Activated CD4-positive, alpha-beta T cell treated with anti-CD3 and anti-CD28 coated beads, Interleukin-2, Interleukin-6, amounts not matched to agents 100 ng/mL and 50 ng/mL, durations not matched to agents 16 hours and 8 hours (primary cell): Measurements from ENCODE around the gene TSPAN33.
"Not testable (repeated sequence)": the region's sequence is repeated elsewhere in the genome, so short reads cannot be mapped to it uniquely, and the experiment has no call there.

ENCODE experiments used
- DNase-seq: peaks from one replicate; pipeline ENCODE4 v3.0.0-alpha.2; 2020

Gene TSPAN33

DNA sequence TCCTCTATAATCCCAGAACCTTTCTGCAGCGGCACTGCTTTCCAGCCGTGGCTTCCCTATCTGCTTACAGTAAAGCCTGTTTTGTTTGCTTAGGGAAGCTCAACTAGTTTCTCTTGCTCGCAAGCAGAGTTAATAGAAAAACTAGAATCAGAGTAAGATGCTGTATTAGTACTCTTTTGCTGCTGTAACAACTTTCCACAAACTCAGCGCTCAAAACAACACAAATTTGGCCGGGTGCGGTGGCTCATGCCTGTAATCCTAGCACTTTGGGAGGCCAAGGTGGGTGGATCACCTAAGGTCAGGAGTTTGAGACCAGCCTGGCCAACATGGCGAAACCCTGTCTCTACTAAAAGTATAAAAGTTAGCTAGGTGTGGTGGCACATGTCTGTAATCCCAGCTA, 29.4 kb downstream of the TSPAN33 start:
- DNase-seq = not testable (repeated sequence)

DNA sequence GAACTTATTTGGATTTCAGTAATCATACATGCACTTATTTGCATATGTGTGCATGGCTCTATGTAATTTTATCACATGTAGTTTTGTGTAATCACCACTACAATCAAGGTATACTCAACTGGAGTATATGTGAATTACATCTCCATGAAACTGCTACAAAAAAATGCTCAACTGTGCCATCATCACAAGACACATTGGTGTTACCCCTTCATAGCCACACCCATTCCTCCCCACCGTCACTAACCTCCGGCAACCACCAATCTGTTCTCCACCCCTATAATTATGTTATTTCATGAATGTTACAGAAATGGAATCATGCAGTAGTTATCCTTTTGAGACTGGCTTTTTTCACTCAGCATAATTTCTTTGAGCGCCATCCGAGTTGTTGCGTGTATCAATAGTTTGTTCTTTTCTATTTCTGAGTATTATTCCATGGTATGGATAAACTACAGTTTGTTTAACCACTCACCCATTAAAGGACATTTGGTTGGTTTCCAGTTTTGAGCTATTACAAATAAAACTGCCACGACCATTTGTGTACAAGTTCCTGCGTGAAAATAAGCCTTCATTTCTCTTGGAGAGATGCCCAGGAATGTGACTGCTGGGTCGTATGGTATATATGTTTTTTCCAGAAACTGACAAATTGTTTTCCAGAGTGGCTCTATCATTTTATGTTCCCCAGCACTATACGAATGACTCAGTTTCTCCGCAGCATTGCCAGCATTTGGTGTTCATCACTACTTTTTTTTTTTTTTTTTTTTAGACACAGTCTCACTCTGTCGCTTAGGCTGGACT, 32.6 kb downstream of the TSPAN33 start:
- no peak for DNase-seq

DNA sequence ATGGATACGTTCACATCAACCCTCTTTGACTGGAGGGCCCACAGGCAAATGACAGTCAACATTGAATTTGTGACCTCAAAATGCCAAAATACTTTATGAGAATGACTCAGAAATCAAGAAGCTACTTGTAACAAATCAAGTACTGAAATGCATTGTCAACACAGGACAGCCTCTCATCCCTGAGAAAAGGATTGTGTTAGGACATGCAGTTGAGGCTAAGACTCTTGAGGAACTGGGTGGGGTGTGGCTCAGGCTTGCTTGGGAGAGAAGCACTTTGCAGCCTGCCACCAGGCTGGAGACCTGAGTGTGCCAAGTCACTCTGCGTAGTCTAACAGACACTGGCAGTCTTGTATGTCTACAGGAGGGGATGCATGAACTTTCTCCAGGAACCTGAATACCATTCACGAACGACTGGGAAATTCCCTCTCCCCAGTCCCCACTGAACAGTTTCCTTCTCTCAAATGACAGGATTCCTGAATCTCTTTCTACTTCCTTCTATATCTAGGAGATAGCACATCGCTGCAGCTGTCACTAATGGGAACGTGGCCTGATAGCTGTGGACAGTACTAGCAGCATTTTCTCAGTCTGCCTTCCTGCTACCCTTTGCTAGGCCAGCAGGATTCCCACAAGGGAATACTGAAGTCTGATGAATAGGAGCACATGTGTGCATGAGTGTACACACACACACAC, 40.6 kb downstream of the TSPAN33 start:
- no peak for DNase-seq

DNA sequence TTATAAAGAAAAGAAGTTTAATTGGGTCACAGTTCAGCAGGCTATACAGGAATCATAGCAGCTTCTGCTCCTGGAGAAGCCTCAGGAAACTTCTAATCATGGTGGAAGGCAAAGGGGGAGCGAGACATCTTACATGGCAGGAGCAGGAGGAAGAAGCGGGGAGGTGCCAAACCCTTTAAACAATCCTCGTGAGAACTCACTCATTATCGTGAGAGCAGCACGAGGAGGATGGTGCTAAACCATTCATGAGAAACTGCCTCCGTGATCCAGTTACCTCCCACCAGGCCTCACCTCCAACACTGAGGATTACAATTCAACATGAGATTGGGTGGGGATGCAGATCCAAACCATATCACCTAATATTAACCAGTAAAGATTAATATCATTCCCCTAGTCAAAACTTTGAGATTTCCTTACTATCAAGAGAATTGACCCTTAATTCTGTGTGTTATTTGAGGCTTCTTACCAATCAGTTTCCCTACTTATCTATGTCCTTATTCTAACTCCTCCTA, 42.3 kb downstream of the TSPAN33 start:
- no peak for DNase-seq

DNA sequence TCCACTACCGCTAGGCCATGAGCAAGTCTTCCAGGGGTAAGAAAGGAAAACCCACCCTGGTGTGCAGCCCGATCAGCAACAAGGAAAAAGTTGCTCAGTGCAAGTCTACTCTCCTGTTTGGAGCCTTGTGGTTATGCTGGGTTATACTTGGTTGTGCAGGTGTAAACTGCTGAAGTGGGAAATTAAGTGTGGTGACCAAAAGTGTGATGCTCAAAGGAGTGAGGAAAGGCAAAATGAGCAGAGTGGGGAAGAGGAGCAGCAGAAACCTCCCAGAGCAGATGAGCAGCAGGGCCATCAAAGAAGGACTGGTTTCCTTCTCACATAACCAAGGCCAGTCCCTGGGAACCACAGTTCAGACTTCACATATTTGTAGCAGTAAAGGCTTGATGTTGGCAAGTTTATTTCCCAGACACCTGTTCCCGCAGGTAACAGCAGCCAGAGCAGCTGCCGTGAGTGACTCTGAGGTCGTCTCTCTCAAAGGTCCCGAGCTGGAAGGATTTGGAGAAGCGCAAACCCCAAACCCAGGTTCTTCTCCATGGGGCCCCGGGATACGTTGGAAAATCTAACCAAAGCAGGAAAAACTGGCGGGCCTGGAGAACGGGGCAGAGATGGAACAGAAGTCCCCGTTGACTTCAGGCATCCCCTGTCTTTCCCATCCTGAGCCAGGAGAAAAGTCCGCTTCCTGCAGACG, 43.3 kb downstream of the TSPAN33 start:
- DNase-seq = no peak

DNA sequence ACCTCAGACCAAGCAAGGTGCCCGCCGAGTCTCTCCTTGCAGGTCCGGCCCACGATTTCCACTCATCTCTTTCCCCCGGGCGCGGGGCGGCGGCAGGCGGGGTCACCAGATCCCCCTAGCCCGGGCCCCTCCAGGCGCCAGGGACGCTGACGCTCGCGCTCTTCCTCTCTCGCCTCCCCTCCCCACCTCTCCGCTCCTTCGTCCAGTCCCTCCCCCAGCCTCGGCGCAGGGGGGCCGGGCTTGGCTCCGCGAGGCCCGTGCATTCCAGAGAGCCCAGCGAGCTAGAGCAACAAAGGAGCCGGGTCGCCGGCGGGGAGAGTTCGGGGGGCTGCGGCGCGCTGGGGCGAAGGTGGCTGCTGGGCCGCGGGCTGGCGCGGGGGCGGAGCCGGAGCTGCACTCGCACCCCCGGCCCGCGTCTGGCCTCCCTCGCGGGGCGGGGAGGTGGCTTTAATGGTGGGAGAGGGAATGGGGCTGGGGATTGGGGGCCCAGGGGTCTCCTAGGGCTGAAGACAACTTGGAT, 43.9 kb downstream of the TSPAN33 start, which contains the start of gene SMO:
TSS of gene SMO (plus strand) at position 262 of the 520 bp plus-strand sequence. CDS start 519 bp downstream, outside the sequence.
- no peak for DNase-seq

DNA sequence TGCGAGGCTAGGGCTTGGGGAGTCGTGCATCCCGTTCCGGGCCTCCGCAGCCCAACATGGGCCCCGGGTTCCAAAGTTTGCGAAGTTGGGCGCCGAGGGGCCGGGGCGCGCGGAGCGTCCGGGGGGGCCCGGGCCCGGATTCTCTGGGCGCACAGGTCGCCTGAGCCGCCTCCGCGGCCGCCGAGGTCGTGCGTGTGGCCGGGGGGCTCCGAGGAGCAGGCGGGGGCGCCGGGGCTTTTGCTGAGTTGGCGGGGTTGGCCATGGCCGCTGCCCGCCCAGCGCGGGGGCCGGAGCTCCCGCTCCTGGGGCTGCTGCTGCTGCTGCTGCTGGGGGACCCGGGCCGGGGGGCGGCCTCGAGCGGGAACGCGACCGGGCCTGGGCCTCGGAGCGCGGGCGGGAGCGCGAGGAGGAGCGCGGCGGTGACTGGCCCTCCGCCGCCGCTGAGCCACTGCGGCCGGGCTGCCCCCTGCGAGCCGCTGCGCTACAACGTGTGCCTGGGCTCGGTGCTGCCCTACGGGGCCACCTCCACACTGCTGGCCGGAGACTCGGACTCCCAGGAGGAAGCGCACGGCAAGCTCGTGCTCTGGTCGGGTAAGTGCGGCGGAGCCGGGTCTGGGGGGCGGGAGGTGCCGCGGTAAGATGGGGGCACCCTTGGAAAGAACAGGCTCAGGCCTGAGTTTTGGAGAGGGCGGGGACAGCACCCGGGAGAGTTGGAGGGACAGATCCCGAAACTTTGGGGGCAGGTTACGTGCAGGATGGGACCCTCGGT, 44.6 kb downstream of the TSPAN33 start:
- DNase-seq = no peak

DNA sequence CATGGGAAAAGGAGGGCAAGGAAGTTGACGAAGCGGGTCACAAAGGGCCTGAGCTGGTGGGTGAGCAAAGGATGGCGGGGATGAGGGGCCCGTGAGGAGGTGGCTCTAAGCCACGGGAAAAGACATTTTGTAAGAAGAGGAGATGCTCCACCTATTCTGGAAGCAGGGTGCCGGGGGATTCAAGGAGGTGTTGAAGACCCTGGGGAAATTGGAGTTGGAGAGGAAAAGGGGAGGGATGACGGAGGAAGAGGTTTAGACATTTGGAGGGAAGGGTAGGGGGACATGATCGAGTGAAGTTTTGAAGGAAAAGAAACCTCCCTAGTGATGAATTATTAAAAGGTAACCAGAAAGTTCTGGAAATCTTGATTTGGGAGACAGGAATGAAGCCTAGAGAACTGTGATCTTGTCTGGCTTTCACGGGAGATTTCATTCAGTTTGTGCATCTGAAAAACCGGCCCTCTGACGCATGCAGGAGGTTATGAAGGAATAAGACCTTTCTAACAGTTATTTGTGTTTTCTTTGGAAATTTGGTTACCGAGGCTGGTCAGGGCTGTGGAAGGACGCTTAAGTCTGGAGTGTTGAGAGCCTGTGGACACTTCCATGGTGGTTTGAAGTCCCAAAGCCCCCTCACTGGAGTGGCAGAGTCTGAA, 45.3 kb downstream of the TSPAN33 start:
- DNase-seq = no peak

DNA sequence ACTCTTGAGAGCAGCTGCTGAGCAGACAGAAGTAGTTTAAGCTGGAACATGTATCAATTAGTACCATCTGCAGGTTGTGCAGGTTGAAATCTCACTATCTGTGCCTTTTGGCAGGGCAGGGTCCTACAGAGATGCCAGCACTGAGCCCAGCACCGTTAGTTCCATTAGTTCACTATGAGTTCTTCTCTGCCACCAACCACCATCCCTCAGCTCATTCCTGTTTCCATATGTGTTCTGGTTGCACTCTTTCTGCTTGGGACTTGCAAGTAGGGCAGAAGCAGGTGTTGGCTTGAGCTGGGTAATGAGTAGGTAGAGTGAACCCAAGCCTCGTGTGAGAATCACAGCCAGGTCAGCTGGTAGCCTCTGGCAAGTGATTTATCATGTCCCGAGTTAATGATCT, 46.8 kb downstream of the TSPAN33 start:
- DNase-seq = no peak

DNA sequence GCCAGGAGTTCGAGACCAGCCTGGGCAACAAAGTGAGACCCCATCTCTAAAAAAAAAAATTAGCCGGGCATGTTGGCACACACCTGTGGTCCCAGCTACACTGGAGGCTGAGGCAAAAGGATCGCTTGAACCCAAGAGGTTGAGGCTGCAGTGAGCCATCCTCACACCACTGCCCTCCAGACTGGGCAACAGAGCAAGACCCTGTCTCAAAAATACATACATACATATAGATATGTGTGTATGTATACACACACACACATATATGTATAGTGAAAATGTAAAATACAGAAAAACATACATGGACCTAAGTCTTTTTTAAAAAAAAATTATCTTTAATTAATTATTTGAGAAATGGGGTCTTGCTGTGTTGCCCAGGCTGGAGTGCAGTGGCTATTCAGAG, 49.4 kb downstream of the TSPAN33 start:
- DNase-seq = no peak

DNA sequence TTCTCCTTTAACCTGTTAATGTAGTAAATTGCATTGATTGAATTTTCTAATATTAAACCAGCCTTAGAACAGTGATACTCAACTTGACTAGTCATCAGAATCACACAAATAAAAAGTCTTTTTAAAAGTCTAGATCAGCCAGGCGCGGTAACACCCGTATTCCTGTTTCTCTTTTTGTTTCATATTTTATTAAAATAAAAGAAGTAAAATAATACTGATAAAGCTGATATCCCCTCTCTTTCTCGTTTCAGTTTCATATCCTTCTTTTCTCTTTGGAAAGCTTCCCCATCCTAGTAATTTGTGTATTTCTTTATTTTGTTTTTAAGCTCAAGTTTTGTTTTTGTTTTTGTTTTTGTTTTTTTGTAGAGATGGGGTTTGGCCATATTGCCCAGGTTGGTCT, 53.3 kb downstream of the TSPAN33 start:
- DNase-seq = no peak

DNA sequence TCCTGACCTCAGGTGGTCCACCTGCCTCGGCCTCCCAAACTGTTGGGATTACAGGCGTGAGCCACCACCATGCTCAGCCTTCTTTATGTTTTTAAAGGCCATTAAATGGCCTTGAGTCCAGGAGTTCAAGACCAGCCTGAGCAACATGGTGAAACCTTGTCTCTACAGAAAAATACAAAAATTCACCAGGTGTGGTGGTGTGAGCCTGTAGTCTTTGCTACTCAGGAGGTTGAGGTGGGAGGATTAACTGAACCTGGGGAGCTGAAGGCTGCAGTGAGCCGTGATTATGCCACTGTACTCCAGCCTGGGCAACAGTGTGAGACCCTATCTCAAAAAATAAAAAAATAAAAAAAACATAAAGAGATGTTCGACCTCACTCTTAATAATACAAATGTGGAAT, 54.9 kb downstream of the TSPAN33 start:
- DNase-seq = no peak

DNA sequence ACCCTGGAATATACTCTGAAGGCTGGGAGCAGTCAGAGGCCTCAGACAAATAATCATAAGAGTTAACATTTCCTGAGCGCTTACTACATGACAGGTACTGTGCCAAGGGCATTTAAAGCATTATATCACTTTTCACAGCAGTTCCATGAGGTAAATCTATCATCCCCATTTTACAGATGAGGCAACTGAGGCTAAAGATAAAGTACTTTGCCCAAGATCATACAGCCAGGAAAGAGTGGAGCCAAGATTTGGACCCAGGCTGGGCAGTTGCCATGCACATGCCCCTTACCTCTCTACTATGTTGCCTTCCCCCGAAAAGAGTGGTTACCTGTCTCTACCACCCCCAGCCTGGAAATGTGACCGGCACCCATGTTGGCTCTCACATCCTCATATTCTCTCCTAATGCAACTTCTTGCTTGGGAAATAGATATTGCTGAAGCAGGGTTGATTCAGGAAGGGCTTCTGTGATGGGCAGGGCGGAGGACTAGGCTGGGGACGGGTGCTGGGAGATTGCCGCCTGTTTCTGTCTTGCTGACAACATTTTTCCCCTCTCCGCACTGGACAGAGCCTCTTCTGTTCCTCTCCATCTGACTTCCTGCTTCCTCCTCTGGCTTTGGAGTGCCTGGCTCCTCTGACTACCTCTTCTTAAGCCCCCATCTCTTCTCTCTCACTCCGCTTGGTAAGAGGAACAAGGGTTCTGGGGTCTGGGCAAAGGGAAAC, 57.7 kb downstream of the TSPAN33 start:
- no peak for DNase-seq

DNA sequence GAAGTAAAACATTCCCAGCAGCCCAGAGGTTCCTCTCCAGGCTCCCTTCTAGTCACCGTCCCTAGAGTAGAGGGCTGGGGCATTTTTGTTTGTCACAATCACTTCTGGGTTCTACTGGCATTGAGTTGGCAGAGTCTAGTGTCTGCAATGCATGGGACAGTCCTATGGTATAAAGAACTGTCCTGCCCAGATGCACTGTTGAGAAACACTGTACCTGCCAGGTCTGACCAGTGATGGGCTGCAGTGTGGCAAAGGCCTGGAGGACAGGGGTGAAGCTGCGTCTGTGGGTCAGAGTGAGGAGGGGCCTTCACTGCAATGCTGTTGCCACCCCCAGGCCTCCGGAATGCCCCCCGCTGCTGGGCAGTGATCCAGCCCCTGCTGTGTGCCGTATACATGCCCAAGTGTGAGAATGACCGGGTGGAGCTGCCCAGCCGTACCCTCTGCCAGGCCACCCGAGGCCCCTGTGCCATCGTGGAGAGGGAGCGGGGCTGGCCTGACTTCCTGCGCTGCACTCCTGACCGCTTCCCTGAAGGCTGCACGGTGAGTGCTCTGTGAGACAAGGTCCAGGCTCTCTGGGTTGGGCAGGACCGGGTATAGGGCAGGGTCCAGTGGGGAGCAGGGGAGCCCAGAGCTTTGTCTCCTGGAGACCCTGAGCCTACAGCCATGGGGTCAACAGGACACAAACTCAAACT, 58.7 kb downstream of the TSPAN33 start:
- no peak for DNase-seq

DNA sequence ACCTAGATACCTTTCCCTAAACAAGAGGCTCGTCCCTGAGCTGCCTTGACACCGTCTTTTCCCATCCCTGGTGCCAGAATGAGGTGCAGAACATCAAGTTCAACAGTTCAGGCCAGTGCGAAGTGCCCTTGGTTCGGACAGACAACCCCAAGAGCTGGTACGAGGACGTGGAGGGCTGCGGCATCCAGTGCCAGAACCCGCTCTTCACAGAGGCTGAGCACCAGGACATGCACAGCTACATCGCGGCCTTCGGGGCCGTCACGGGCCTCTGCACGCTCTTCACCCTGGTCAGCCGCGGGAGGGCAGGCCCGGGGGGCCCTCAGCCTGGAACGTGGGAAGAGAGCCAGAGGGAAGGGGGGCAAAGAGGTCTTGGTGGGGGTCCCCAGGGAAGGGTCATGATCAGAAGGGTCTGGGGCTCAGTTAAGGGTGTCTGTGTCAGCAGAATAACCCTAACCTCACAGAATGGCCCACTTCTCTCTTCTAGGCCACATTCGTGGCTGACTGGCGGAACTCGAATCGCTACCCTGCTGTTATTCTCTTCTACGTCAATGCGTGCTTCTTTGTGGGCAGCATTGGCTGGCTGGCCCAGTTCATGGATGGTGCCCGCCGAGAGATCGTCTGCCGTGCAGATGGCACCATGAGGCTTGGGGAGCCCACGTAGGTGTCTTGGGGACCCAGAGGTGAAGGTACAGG, 60.8 kb downstream of the TSPAN33 start:
- DNase-seq = no peak

DNA sequence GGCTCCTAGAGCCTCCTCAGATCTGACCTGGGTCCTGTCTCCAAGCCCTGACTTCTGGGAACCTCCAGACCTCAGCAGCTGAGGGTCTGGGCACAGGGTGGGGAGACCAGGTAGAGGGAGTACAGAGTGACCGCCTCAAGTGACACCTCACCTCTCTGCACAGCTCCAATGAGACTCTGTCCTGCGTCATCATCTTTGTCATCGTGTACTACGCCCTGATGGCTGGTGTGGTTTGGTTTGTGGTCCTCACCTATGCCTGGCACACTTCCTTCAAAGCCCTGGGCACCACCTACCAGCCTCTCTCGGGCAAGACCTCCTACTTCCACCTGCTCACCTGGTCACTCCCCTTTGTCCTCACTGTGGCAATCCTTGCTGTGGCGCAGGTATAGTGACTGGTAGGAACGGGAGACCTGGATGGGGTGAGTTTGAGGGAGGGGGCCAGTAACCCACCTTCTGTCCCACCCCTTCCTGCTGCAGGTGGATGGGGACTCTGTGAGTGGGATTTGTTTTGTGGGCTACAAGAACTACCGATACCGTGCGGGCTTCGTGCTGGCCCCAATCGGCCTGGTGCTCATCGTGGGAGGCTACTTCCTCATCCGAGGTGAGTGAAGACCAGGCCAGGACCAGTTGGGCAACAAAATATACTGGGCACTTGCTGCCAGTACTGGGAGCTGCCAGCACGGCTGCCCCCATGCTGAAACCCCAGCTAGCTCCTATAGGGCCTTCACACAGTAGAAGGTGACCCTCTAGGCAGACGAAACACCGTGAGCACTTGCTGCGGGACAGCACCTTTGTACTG, 61.7 kb downstream of the TSPAN33 start:
- DNase-seq = no peak

DNA sequence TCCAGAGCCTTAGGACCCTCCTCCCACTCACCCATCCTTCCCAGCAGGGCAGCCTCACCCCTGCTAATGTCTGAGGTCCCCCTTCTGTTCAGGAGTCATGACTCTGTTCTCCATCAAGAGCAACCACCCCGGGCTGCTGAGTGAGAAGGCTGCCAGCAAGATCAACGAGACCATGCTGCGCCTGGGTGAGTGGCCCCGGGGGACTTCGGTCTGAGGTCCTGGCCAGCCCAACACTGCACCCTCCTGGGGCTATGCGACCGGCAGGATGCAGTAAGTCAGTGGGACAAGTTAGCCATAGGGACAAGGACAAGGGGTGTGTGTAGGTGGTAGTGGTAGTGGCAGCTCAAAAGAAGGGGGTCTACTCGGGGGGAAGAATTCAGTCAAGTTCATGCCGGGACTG, 64.2 kb downstream of the TSPAN33 start:
- no peak for DNase-seq

DNA sequence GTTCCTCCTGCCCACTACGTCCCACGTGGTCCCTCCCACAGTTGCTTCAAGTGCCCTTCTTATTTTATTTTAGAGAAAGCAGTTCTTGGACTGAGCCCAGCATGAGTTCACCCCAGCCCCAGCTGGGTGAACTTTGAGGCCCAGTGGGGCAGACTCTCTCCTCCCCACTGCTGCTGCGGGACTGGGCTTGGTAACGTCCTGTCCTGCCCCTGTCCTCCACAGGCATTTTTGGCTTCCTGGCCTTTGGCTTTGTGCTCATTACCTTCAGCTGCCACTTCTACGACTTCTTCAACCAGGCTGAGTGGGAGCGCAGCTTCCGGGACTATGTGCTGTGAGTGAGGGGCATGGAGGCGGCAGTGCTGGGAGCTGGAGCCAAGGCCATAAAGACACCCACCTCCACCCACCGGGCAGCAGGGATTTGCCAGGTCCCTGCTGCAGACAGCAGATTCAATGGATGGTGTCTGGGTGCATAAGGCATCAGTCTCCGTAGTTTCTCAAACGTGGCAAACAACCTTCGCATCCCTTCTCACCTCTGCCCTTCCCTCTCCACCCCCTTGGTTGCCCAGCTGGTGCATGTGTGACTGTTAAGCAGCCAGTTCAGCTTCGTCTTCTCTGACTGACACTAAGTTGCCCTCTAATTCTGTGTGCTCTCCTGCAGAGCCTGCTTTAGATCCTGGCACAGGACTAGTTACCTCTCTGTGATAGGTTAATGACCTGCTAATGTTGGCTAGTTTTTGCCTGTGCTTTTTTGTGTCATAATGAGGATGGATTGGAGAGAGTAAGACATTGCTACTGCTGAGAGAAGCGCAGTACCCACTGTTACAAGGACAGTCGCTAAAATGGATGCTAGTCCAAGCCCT, 64.8 kb downstream of the TSPAN33 start:
- DNase-seq = no peak
